H1 (cell line): ENCODE data around the gene NOD2. TPM values are rescaled to one million over a fixed set of nuclear protein-coding genes. Genes with fewer than 3 reads are reported as not detected.

ENCODE experiments used
- CTCF ChIA-PET: fragments of 300-600 bp; sonication (Branson Sonifier 250); formaldehyde crosslinking; loops from one replicate; lab custom pipeline; 2021; ENCODE audit not compliant: partially characterized antibody; lab: Charles Lee
- POLR2A ChIA-PET: fragments of 300-600 bp; sonication (Branson Sonifier 250); formaldehyde crosslinking; loops from one replicate; lab custom pipeline; 2021; ENCODE audit warnings: inconsistent platforms; ENCODE audit not compliant: partially characterized antibody; lab: Charles Lee
- DNase-seq, 2 experiments: peaks; one replicate each; pipeline versions ENCODE4 v3.0.0 to v3.0.0-alpha.2; 2010 to 2022; ENCODE audit warnings: low spot score in 2 of 2, low read depth in 1 of 2, mixed read lengths in 1 of 2
- FAIRE-seq: peaks from 2 replicates; lab custom pipeline; 2011; peaks lifted over from hg19 to GRCh38; lab: Jason Lieb, UNC
- H2AFZ ChIP-seq: 2 replicates; pipeline ENCODE4 v1.8.1; 2012; ENCODE audit warnings: low read length, inconsistent platforms
- H2AK5ac ChIP-seq: 2 replicates; pipeline ENCODE4 v1.6.1; 2013; ENCODE audit warnings: low read depth, low read length
- H2BK120ac ChIP-seq: replicated peaks from 2 replicates; pipeline ENCODE3; 2013; ENCODE audit warnings: low read depth, low read length, inconsistent platforms
- H2BK12ac ChIP-seq: 2 replicates; pipeline ENCODE4 v1.6.1; 2013; ENCODE audit warnings: low read depth, low read length
- H2BK15ac ChIP-seq: 2 replicates; pipeline ENCODE4 v1.6.1; 2013; ENCODE audit warnings: low read length
- H2BK20ac ChIP-seq: 2 replicates; pipeline ENCODE4 v1.6.1; 2013; ENCODE audit warnings: low read length
- H2BK5ac ChIP-seq: 2 replicates; pipeline ENCODE4 v1.6.1; 2013; ENCODE audit warnings: low read depth, low read length
- H3K14ac ChIP-seq: 2 replicates; pipeline ENCODE4 v1.6.1; 2013; ENCODE audit warnings: inconsistent platforms; ENCODE audit not compliant: insufficient read length
- H3K18ac ChIP-seq: 2 replicates; pipeline ENCODE4 v1.6.1; 2013; ENCODE audit warnings: low read length; ENCODE audit errors: extremely low read depth
- H3K23ac ChIP-seq: 2 replicates; pipeline ENCODE4 v1.6.1; 2013; ENCODE audit warnings: inconsistent platforms; ENCODE audit not compliant: insufficient read length
- H3K23me2 ChIP-seq: 2 replicates; pipeline ENCODE4 v1.6.1; 2013; ENCODE audit warnings: low read depth, low read length
- H3K27ac ChIP-seq: 2 replicates; pipeline ENCODE4 v1.6.1; 2011; ENCODE audit warnings: low read depth, low read length, inconsistent platforms
- H3K27me3 ChIP-seq, 4 experiments: replicated peaks in 1 of 4; 1 replicate in 1 of 4; 2 replicates in 3 of 4; pipeline versions ENCODE4 v1.6.1 to v1.8.1; 2011 to 2013; ENCODE audit warnings: low read length in 3 of 4, mild to moderate bottlenecking in 3 of 4, inconsistent platforms in 2 of 4, mixed read lengths in 2 of 4, moderate library complexity in 1 of 4; ENCODE audit not compliant: control insufficient read depth in 3 of 4, insufficient read depth in 3 of 4; ENCODE audit errors: extremely low read depth in 1 of 4
- H3K36me3 ChIP-seq, 4 experiments: 2 replicates each; pipeline versions ENCODE4 v1.6.1 to v1.8.1; 2011 to 2013; ENCODE audit warnings: mild to moderate bottlenecking in 4 of 4, low read length in 3 of 4, moderate library complexity in 2 of 4, control low read depth in 1 of 4, inconsistent platforms in 1 of 4; ENCODE audit not compliant: insufficient read depth in 4 of 4, control insufficient read depth in 2 of 4
- H3K4ac ChIP-seq: replicated peaks from 2 replicates; pipeline ENCODE3; 2013; ENCODE audit warnings: low read length, low read depth, mixed read lengths, inconsistent platforms; ENCODE audit not compliant: insufficient read length
- H3K4me1 ChIP-seq, 4 experiments: replicated peaks in 1 of 4; 1 replicate in 1 of 4; 2 replicates in 3 of 4; pipeline versions ENCODE4 v1.6.1 to v1.8.1; 2011 to 2013; ENCODE audit warnings: low read length in 3 of 4, inconsistent platforms in 2 of 4, mixed read lengths in 1 of 4; ENCODE audit not compliant: insufficient read depth in 4 of 4, control insufficient read depth in 3 of 4
- H3K4me2 ChIP-seq, 2 experiments: 2 replicates each; pipeline versions ENCODE4 v1.6.1 to v1.8.1; 2011 to 2013; ENCODE audit warnings: low read depth in 2 of 2, low read length in 2 of 2, control low read depth in 1 of 2, inconsistent platforms in 1 of 2, mild to moderate bottlenecking in 1 of 2; ENCODE audit not compliant: insufficient read depth in 1 of 2
- H3K4me3 ChIP-seq, 4 experiments: fragments of 200-600, 300-600 bp in 1 of 4; sonication (generic), shearing (Covaris generic), sonication (Bioruptor Twin) in 1 of 4; 2 replicates each; pipeline versions ENCODE4 v1.5.1 to v1.8.1; 2011 to 2016; ENCODE audit warnings: low read length in 4 of 4, low read depth in 3 of 4, control low read depth in 2 of 4, inconsistent platforms in 2 of 4, mild to moderate bottlenecking in 2 of 4, mixed read lengths in 1 of 4, moderate library complexity in 1 of 4; ENCODE audit not compliant: insufficient read depth in 2 of 4; ENCODE audit errors: extremely low read depth in 1 of 4
- H3K56ac ChIP-seq: replicated peaks from 2 replicates; pipeline ENCODE3; 2013; ENCODE audit warnings: low read depth, mild to moderate bottlenecking, mixed read lengths, low read length, inconsistent platforms; ENCODE audit not compliant: insufficient read length
- H3K79me1 ChIP-seq: 2 replicates; pipeline ENCODE4 v1.6.1; 2013; ENCODE audit warnings: low read depth, low read length, control low read depth
- H3K79me2 ChIP-seq, 2 experiments: 2 replicates each; pipeline versions ENCODE4 v1.6.1 to v1.8.1; 2012 to 2013; ENCODE audit warnings: low read length in 2 of 2, mild to moderate bottlenecking in 2 of 2, inconsistent platforms in 1 of 2; ENCODE audit not compliant: insufficient read depth in 2 of 2, control insufficient read depth in 1 of 2
- H3K9ac ChIP-seq, 4 experiments: replicated peaks in 1 of 4; 1 replicate in 1 of 4; 2 replicates in 3 of 4; pipeline versions ENCODE4 v1.6.1 to v1.8.1; 2011 to 2013; ENCODE audit warnings: low read depth in 3 of 4, low read length in 3 of 4, control low read depth in 2 of 4, mild to moderate bottlenecking in 2 of 4, moderate library complexity in 2 of 4, inconsistent platforms in 1 of 4; ENCODE audit errors: extremely low read depth in 1 of 4
- H3K9me3 ChIP-seq, 2 experiments: 2 replicates each; pipeline versions ENCODE4 v1.6.1 to v1.8.1; 2012 to 2013; ENCODE audit warnings: mild to moderate bottlenecking in 2 of 2, moderate library complexity in 2 of 2, control low read depth in 1 of 2, inconsistent platforms in 1 of 2, low read depth in 1 of 2, low read length in 1 of 2, mixed read lengths in 1 of 2; ENCODE audit not compliant: insufficient read depth in 2 of 2
- H4K20me1 ChIP-seq, 2 experiments: replicated peaks in 1 of 2; 2 replicates each; pipeline versions ENCODE3 to v1.8.1; 2011 to 2013; ENCODE audit warnings: inconsistent platforms in 2 of 2, low read length in 2 of 2, mild to moderate bottlenecking in 1 of 2; ENCODE audit not compliant: insufficient read depth in 2 of 2, control insufficient read depth in 1 of 2
- H4K5ac ChIP-seq: 2 replicates; pipeline ENCODE4 v1.6.1; 2013; ENCODE audit warnings: low read length, low read depth, mixed read lengths, inconsistent platforms; ENCODE audit not compliant: insufficient read length
- H4K8ac ChIP-seq: 2 replicates; pipeline ENCODE4 v1.8.0; 2013; ENCODE audit warnings: mild to moderate bottlenecking, moderate library complexity, low read length, inconsistent platforms; ENCODE audit not compliant: insufficient read depth; ENCODE audit errors: extremely low read depth
- H4K91ac ChIP-seq: replicated peaks from 2 replicates; pipeline ENCODE3; 2013; ENCODE audit warnings: low read length, mixed read lengths, inconsistent platforms; ENCODE audit not compliant: insufficient read length
- EZH2 ChIP-seq: fragments of 200-600 bp; sonication (generic); IDR thresholded peaks from 2 replicates; pipeline ENCODE4 v1.7.1; 2012; ENCODE audit warnings: low read depth, mild to moderate bottlenecking, moderate library complexity, low read length, inconsistent platforms; ENCODE audit not compliant: severe bottlenecking
- SIN3A ChIP-seq, 2 experiments: IDR thresholded peaks in 1 of 2; conservative IDR thresholded peaks in 1 of 2; 2 replicates each; pipeline ENCODE4 v1.6.1; 2011 to 2012; ENCODE audit warnings: low read length in 2 of 2, improper control_type of control experiment in 1 of 2, low read depth in 1 of 2, mild to moderate bottlenecking in 1 of 2
- WGBS, 2 experiments: shearing (Covaris generic) in 1 of 2; methylation state at CpG; one replicate each; pipeline versions ENCODE4 v1.1.6 to v1.1.7; 2013 to 2015; ENCODE audit warnings: low lambda C conversion rate in 2 of 2, mixed read lengths in 2 of 2, inconsistent platforms in 1 of 2, low coverage in 1 of 2, missing lambda C conversion rate in 1 of 2; ENCODE audit not compliant: insufficient replicate concordance in 2 of 2, insufficient coverage in 1 of 2, insufficient read length in 1 of 2; ENCODE audit errors: extremely low coverage in 1 of 2, missing lambda C conversion rate in 1 of 2; 5-methylcytosine and 5-hydroxymethylcytosine counted together
- polyA plus RNA-seq, 7 experiments: library from polyadenylated mRNA; depleted of rRNA in 3 of 7; stranded (reverse) in 5 of 7; unstranded in 2 of 7; fragments of >200 nt in 5 of 7; fragments of 200-250 nt in 2 of 7; gene quantifications; 1 replicate in 5 of 7; 2 replicates in 1 of 7; 4 replicates in 1 of 7; pipeline versions ENCODE4 v1.2.1 to v1.2.3, GENCODE V29; 2011 to 2013; ENCODE audit warnings: missing spikeins in 2 of 7, mixed read lengths in 2 of 7
- total RNA-seq: library from RNA; stranded (reverse); fragmentation: NEBNext Ultra II Directional; extraction: Animal tissue kit (Norgen Biotek cat#: 25700); gene quantifications from 2 replicates; pipeline ENCODE4 v1.2.1, GENCODE V29; 2021
- TF ChIP-seq, protein P1 (sequence below): IDR thresholded peaks from 2 replicates; pipeline ENCODE4 v1.6.1; 2011; ENCODE audit warnings: low read length, improper control_type of control experiment

NOD2 gene
- total and polyA plus RNA-seq, 2 of the 8 experiments (the other 6 are each of a cell fraction or from before 2014, with no cell fraction given) = 0.37 to 0.42 TPM

DNA sequence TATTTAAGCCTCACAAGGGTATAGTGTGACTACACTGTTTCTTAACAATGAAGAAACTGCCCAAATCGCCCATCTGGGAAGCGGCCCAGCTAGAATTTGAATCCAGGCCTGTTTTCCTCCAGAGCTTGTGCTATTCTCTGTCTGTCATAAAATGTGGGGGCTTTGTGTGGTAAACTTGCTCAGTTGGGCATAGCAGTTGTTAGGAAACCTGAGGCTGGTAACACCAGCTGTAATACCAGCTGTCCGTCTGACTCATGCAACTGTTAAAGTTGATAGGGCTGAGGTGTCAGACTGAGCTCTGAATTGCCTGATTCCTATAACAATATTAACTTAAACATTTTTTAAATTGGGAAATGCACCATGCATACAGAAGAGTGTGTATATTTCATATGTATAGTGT is 9.3 kb downstream of the NOD2 start:
- H4K8ac ChIP-seq = no peak overlapping the region
- H3K79me2 ChIP-seq = no peaks in the 10 kb centered on the region
- peaks cover 7 to 19% of the 10 kb centered on the region in 2 experiments for H3K9me3 ChIP-seq
- no peak overlapping the region for H2BK15ac ChIP-seq
- POLR2A ChIA-PET = no interaction called here
- H3K18ac ChIP-seq = no peak overlapping the region
- CTCF ChIA-PET = interaction anchor here (1.2 to 2.3 kb wide), 4 partner anchors 24 to 103 kb away, joined by 4 to 9 read pairs (median 5); no protein-coding TSS in a partner anchor
- no peak overlapping the region for H3K14ac ChIP-seq
- no peak overlapping the region for H3K4me2 ChIP-seq
- no peak overlapping the region for H2BK120ac ChIP-seq
- no peak overlapping the region for H4K91ac ChIP-seq
- H3K27ac ChIP-seq = no peak overlapping the region
- no peak overlapping the region for H2AK5ac ChIP-seq
- DNase-seq (no peak), FAIRE-seq (no peak)
- no peaks in the 10 kb centered on the region for H4K20me1 ChIP-seq
- H3K4ac ChIP-seq = no peak overlapping the region
- no peak overlapping the region for H2BK12ac ChIP-seq
- no peak overlapping the region for H2AFZ ChIP-seq
- no peak overlapping the region for H3K9ac ChIP-seq
- H3K23ac ChIP-seq = no peak overlapping the region
- H3K23me2 ChIP-seq = no peaks in the 10 kb centered on the region
- H3K56ac ChIP-seq = no peak overlapping the region
- 92% methylated on average over 3 of the region's 3 CpGs; no CpG with 5 or more reads in 1 of the 2 experiments for WGBS, 2 experiments
- H3K79me1 ChIP-seq = no peaks in the 10 kb centered on the region
- no peak overlapping the region for H3K4me3 ChIP-seq
- no peak overlapping the region for H4K5ac ChIP-seq
- no peaks in the 10 kb centered on the region for H3K4me1 ChIP-seq
- H3K27me3 ChIP-seq = no peaks in the 10 kb centered on the region
- no peaks in the 10 kb centered on the region for H3K36me3 ChIP-seq
- H2BK5ac ChIP-seq = no peak overlapping the region
- H2BK20ac ChIP-seq = no peak overlapping the region
- TF ChIP-seq SIN3A (conservative IDR thresholded peaks at IDR 0.05 in 1 of 2, IDR thresholded peaks at IDR 0.05 in 1 of 2; ENCODE audit: low read depth in 1 of 2, low read length in 2 of 2) (no peak), EZH2 (no peak)
- TF ChIP-seq, protein P1, sequence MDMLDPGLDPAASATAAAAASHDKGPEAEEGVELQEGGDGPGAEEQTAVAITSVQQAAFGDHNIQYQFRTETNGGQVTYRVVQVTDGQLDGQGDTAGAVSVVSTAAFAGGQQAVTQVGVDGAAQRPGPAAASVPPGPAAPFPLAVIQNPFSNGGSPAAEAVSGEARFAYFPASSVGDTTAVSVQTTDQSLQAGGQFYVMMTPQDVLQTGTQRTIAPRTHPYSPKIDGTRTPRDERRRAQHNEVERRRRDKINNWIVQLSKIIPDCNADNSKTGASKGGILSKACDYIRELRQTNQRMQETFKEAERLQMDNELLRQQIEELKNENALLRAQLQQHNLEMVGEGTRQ = no peak
